KMS-11 (cell line): ENCODE measurements around the gene MACROD2.

ENCODE experiments used
- H2AFZ ChIP-seq: fragments of 200-600 bp; sonication (generic); 2 replicates; pipeline ENCODE4 v1.6.1; 2016; ENCODE audit warnings: antibody characterized with exemption, mixed run types, low read depth
- H3K27ac ChIP-seq: fragments of 200-600 bp; sonication (generic); 2 replicates; pipeline ENCODE4 v1.6.1; 2016; ENCODE audit warnings: mild to moderate bottlenecking, mixed run types
- H3K27me3 ChIP-seq: fragments of 200-600 bp; sonication (generic); 2 replicates; pipeline ENCODE4 v1.6.1; 2017; ENCODE audit warnings: mild to moderate bottlenecking, low read depth, mixed run types, moderate library complexity; ENCODE audit not compliant: insufficient read depth
- H3K36me3 ChIP-seq: fragments of 200-600 bp; sonication (generic); 2 replicates; pipeline ENCODE4 v1.6.1; 2017; ENCODE audit warnings: mild to moderate bottlenecking, mixed run types; ENCODE audit not compliant: insufficient read depth
- H3K4me1 ChIP-seq: fragments of 200-600 bp; sonication (generic); 2 replicates; pipeline ENCODE4 v1.6.1; 2016; ENCODE audit warnings: mild to moderate bottlenecking, low read depth, mixed run types; ENCODE audit not compliant: poor library complexity, severe bottlenecking
- H3K4me2 ChIP-seq: fragments of 200-600 bp; sonication (generic); 2 replicates; pipeline ENCODE4 v1.7.0; 2016; ENCODE audit warnings: mild to moderate bottlenecking, mixed run types
- H3K4me3 ChIP-seq: fragments of 200-600 bp; sonication (generic); IDR thresholded peaks from 2 replicates; pipeline ENCODE4 v1.6.1; 2017; ENCODE audit warnings: low read depth, low read length, mixed read lengths; ENCODE audit not compliant: insufficient read depth
- H3K79me2 ChIP-seq: fragments of 200-600 bp; sonication (generic); 2 replicates; pipeline ENCODE4 v1.6.1; 2016; ENCODE audit warnings: low read depth, mixed run types; ENCODE audit not compliant: insufficient read depth
- H3K9ac ChIP-seq: fragments of 200-600 bp; sonication (generic); 2 replicates; pipeline ENCODE4 v1.6.1; 2016; ENCODE audit warnings: mild to moderate bottlenecking, mixed run types
- H4K20me1 ChIP-seq: fragments of 200-600 bp; sonication (generic); 2 replicates; pipeline ENCODE4 v1.6.1; 2016; ENCODE audit warnings: mild to moderate bottlenecking, mixed run types; ENCODE audit not compliant: insufficient read depth
- CTCF ChIP-seq: fragments of 200-600 bp; sonication (generic); conservative IDR thresholded peaks from 2 replicates; pipeline ENCODE4 v1.6.1; 2017; ENCODE audit warnings: low read depth, mild to moderate bottlenecking, antibody characterized with exemption, low read length, moderate library complexity, mixed read lengths

The MACROD2 gene

GRCh38 chr20:14307956-14308355, 312.6 kb downstream of the MACROD2 start:
- Histone ChIP-seq H3K9ac (no peak overlapping the region), H3K4me1 (no peaks in the 10 kb centered on the region), H3K36me3 (no peaks in the 10 kb centered on the region), H3K27ac (no peak overlapping the region), H3K4me3 (no peak overlapping the region), H3K4me2 (no peak overlapping the region), H2AFZ (no peak overlapping the region), H4K20me1 (no peaks in the 10 kb centered on the region), H3K79me2 (no peaks in the 10 kb centered on the region), H3K27me3 (no peaks in the 10 kb centered on the region)
- no peak for TF ChIP-seq CTCF

GRCh38 chr20:14310977-14311627, 315.8 kb downstream of the MACROD2 start:
- H3K27me3 ChIP-seq, result no peaks in the 10 kb centered on the region
- H3K9ac ChIP-seq, result no peak overlapping the region
- no peak for TF ChIP-seq CTCF
- H3K27ac ChIP-seq, result no peak overlapping the region
- H3K4me3 ChIP-seq, result no peak overlapping the region
- no peak overlapping the region for H2AFZ ChIP-seq
- no peaks in the 10 kb centered on the region for H4K20me1 ChIP-seq
- H3K79me2 ChIP-seq, result no peaks in the 10 kb centered on the region
- no peak overlapping the region for H3K4me2 ChIP-seq
- no peaks in the 10 kb centered on the region for H3K36me3 ChIP-seq
- H3K4me1 ChIP-seq, result no peaks in the 10 kb centered on the region

- H4K20me1 ChIP-seq, result no peaks in the 10 kb centered on the region
- no peaks in the 10 kb centered on the region for H3K36me3 ChIP-seq
- H3K27ac ChIP-seq, result no peak overlapping the region
- no peaks in the 10 kb centered on the region for H3K27me3 ChIP-seq
- TF ChIP-seq CTCF, result no peak
- H3K4me1 ChIP-seq, result no peaks in the 10 kb centered on the region
- H3K4me2 ChIP-seq, result no peak overlapping the region
- no peak overlapping the region for H3K4me3 ChIP-seq
- no peaks in the 10 kb centered on the region for H3K79me2 ChIP-seq
- no peak overlapping the region for H3K9ac ChIP-seq
- H2AFZ ChIP-seq, result no peak overlapping the region
Observed at GRCh38 chr20:14312001-14312400, 316.7 kb downstream of the MACROD2 start.

- no peak overlapping the region for H3K27ac ChIP-seq
- H3K27me3 ChIP-seq, result no peaks in the 10 kb centered on the region
- no peaks in the 10 kb centered on the region for H3K36me3 ChIP-seq
- no peaks in the 10 kb centered on the region for H4K20me1 ChIP-seq
- no peak for TF ChIP-seq CTCF
- H3K79me2 ChIP-seq, result no peaks in the 10 kb centered on the region
- no peak overlapping the region for H2AFZ ChIP-seq
- no peak overlapping the region for H3K9ac ChIP-seq
- H3K4me2 ChIP-seq, result no peak overlapping the region
- no peak overlapping the region for H3K4me3 ChIP-seq
- no peaks in the 10 kb centered on the region for H3K4me1 ChIP-seq
Observed at GRCh38 chr20:14313341-14314020, 318.2 kb downstream of the MACROD2 start.
